T-helper 22 cell (primary cell): ENCODE results near the gene OR7A10.
"Not testable (repeated sequence)": the region's sequence is repeated elsewhere in the genome, so short reads cannot be mapped to it uniquely, and the experiment has no call there.

ENCODE experiments used
- DNase-seq: peaks from one replicate; pipeline ENCODE4 v3.0.0-alpha.2; 2020; ENCODE audit warnings: low read depth

The OR7A10 gene

GRCh38 chr19:14795078-14795721, 53.5 kb downstream of the OR7A10 start:
- no peak for DNase-seq

- DNase-seq = not testable (repeated sequence)
Observed at GRCh38 chr19:14792250-14792649, 56.5 kb downstream of the OR7A10 start.
